HG02763 (cell line): ENCODE results near the gene CALR3.
"Not testable (repeated sequence)": the region's sequence is repeated elsewhere in the genome, so short reads cannot be mapped to it uniquely, and the experiment has no call there.

Source experiments
- ATAC-seq: cut with Tn5 transposase; IDR thresholded peaks from one replicate; pipeline ENCODE4 v1.9.1; 2021; ENCODE audit warnings: mild to moderate bottlenecking, moderate library complexity; ENCODE audit not compliant: unreplicated experiment

CALR3 gene

DNA sequence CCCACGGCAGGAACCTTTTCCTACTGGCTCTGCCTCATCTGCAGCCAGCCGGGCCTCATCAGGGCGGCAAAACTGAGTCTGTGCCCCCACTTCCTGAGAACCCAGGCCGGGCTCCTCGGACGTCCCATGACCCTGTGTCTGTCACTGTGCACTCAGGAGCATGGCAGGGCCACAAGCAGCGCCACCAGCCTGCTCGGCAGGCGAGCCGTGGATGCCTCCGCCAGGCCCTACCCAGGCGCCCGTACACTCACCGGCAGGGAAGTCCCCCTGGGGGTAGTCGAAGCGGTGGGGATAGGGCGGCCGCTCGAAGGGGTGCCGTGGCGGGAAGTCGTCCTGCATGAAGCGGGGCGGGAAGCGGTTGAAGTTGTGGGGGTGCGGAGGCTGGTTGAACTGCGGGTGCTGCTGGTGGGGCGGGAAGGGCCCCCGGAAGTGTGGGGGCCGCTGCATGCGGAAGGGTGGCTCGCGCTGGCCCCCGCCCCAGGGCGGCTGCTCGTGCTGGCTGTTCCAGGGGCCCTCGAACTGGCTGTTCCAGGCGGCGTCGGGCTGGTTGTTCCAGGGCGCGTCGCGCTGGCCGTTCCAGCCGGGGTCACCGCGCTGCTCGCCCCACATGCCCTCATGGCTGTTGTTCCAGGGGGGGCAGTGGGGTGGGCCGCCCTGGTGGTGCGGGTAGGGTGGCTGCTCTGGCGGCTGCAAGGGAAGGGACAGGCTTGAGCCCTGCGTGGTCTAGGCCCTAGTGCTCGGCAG is 29.2 kb upstream of the CALR3 start:
- ATAC-seq = no peak

DNA sequence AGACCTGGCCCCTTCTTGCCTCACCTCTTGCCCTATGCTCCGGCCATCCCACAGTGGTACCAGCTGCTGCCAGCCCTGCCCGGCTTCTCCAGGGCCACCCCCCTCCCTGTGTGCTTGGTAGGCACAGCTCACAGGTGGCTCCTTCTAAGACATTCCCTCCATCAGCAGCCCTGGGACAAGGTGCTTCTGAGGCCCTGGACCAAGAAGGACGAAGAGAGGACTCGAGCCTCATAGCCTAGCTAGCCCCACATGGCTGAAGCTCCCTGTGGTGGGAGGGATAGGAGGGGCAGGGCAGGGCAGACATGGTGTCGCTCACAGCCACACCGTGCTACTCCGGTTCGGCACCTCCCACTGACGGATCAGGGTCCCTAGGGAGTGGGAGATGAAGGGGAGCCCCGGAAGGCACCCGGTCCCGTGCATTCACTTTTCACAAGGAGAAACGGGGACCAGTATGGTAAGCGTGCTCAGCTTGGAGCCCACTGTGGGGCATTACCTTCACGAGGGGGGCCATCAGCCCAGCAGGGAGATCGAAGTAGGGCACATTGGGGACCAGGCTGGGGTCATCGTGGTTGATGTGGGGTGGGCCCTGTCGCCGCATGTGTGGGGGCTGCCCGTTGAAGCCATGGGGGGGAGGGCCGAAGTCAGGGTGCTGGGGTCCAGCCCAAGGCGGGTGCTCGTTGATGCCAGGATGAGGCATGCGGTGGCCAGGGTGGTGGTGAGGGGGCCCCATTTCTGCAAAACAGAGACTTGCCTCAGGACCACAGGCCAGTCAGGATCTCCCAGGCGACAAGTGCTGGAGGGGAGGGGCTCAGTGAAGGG is 26.8 kb upstream of the CALR3 start:
- ATAC-seq = no peak

DNA sequence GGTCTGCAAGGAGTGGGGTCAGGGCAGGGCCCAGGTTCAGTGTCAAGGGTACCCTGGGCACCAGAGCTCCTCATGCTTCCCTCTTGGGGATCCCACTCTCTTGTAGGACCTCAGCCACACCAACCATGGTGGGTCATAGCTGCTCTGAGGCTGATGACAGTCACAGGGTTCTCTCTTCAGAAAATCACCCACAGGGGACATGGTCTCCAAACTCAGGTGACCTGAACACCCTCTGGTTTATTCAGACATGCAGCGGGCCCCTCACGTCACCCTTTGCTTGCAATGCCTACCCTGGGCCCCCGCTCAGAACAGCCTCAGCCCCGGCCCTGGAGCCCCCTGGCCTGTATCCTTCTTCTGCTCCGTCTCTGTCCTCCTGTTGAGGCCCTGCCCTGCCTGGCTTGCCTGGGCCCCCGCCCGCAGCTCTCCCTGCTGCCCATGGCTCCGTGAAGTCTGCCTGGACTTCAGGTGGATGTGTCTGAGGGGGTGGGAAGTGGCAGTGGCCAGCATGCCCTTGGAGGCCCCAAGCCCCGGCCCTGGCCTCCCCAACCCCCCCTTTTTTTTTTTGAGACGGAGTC is 25.8 kb upstream of the CALR3 start:
- no peak for ATAC-seq

DNA sequence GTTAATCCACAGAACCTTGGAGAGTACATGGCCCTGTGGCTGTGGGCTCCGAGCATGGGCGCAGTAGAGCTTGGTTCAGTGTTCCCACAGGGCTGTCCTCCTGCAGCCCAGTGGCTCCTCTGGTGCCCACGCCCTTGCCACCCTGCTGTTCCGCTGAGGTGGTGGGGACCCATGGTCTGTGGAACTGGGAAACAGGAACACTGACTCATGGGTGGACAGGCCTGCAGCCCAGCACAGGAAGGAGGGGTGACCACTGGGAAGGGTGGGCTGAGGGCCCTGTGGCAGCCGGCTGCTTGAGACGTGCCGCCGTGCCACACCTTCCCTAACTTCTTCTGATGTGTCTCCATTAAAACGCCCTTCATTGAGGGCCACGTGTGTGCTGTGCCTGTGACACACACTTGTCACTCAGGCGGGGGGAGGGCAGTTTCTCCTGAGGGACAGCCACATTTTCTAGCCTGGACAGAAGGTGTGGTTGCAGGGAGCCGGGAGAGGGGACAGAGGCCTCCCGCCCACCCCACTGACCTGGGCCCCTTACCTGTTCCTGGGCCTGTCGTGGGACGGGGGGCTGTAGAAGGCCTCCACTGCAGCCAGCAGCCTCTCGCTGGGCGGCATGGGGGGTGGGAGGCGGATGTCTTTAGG is 25.1 kb upstream of the CALR3 start:
- no peak for ATAC-seq

DNA sequence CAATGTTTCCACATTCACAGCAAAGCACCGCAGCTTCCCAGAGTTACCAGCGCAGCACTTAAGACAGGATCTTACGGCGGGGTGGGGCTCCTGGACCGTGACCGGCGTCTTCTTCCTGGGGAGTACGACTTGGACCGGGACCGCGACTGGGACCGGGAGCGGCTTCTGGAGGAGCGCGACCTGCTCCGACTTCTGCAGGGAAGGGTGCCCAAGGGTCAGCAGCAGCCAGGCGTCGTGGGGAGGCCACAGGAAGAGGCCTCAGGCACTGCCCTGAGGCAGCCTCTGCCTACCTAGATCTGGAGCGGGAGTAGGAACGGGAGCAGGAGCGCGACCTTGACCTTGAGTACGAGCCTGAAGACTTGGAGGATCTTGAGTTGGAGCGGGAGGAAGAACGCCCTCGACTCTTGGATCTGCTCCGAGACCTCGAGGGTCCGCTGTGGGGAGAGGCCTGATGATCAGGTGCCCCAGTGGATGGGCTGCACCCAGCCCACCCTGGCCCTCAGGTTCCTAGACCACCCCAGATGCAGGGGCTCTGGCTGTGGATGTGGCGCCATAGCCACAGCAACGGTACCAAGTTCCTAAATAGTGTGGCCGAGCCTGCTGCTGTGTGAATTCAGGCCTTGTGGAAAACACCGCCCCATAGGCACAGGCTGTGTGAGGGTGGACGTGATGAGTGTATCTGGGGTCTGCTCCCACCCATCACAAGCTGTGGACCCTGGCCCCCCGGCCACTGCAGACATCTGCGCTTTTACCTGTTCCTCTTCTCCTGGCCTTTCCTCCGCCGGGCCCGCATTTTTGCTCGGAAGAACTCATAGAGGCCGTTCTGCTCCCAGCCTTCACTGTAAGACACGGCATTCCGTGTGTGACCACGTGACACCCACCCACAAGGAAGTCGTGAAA is 24.4 kb upstream of the CALR3 start:
- ATAC-seq = no peak

DNA sequence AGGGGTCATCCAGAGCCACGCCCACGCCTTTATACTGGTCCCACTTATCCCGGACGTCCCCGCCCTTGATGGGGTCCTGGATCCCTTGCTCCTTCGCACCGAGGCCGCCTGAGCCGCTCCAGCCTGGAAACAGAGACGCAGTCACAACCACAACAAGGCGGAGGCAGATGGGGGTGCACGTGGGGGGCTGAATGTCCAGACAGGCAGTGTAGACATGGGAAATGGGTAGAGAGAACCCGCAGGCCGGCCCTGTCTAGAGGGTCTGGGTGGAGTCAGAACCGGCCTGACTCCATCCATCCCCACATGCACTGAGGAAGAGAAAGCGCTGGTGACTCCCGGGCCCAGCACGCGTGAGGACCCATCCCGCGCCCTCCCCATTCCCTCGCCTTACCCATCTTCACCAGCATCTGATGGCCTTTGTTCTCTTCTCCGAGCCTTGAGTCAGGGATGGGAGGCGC is 23.3 kb upstream of the CALR3 start:
- no peak for ATAC-seq

- no peak for ATAC-seq
Measured at GRCh38 chr19:16518483-16519229, 22.7 kb upstream of the CALR3 start.

DNA sequence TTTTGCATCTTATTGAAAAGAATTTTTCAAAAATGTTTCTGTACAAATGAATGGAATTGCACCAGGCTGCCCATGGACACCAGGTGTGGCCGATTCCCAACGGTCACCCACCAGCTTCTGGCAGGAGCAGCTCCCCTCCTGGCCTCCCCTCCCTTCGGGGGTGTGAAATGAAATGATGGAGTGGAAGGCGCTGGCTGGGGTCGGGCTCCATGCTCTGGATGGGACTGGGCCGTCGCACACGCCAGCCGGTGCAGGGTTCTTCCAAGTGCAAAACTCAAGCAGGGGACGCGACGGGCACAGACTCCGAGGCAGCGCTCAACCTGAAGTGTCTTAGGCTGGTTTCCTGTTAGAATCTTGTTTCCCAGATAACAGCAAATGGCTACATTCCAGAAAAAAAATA is 22.1 kb upstream of the CALR3 start:
- no peak for ATAC-seq

- no peak for ATAC-seq
Measured at GRCh38 chr19:16516923-16517610, 21.1 kb upstream of the CALR3 start.

GRCh38 chr19:16516381-16516780 is 20.4 kb upstream of the CALR3 start:
- ATAC-seq = no peak

DNA sequence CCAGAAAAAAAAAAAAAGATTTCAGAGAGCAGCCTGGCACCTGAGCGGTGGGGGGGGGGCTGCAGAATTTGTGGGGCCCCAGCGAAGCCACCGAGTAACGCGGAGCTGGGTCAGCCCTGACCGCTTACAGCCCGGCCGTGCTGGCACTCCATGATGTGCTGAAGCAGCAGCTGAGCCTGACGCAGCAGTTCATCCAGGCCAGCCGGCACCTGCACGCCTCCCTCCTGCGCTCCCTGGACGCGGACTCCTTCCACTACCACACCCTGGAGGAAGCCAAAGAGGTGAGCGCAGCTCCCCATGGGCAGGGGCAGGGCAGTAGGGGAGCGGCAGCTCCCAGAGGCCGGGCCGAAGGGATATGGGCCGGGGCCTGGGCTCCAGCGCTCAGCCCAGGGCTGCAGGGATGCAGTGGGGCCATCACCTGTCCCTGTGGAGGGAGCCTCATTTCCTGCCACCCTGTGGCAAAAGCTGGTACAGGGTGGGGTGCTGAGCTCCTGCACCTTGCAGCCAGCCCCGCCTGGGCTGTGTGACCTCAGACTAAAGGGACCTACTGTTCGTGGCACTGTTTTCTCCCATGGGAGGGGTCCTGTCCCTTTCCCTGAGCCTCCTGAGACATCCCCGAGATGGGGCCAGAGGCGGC is 18.5 kb upstream of the CALR3 start:
- ATAC-seq = no peak

- ATAC-seq = not testable (repeated sequence)
Measured at GRCh38 chr19:16512611-16513010, 16.6 kb upstream of the CALR3 start.

DNA sequence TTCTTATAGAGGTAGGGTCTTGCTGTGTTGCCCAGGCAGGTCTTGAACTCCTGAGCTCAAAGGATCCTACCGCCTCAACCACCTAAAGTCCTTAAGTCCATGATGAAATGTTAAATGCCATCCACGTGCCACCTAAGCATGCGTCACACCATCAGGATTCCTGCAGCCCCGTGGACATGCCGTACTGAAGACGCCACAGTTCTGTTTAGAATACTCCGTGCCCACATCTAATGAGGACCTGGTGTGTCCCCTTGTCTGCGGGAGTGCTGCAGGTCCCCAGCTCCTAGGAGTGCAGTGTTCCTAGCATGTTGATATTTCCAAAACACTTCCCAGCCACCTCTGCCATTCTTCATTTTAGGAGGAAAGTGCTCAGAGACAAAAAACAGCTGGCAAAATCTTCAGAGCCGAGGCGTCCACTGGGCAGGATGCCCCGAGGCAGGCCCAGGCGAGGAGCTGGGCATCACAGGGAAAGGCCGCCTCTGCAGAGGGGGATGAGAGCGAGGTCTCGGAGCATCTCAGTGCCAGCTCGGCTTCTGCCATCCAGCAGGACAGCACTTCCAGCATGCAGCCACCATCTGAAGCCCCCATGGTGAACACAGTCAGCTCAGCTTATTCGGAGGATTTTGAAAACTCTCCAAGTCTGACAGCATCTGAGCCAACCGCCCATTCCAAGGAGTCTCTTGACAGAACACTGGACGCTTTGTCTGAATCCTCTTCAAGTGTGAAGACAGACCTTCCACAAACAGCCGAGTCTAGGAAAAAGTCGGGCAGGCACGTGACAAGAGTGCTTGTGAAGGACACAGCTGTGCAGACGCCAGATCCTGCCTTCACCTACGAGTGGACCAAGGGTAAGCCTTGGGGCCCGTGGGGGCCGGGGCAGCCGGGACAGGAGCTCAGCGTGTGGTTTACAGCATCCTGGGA is 13.4 kb upstream of the CALR3 start:
- ATAC-seq = no peak

DNA sequence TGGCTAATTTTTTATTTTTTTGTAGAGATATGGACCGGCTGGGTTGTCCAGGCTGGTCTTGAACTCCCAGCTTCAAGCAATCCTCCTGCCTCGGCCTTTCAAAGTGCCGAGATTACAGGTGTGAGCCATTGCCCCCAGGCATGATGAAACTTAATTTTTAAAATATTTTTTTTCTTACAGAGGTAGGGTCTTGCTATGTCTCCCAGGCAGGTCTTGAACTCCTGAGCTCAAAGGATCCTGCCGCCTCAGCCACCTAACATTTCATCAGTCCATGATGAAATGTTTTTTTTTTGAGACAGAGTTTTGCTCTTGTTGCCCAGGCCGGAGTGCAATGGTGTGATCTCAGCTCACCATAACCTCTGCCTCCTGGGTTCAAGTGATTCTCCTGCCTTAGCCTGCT is 12.6 kb upstream of the CALR3 start:
- ATAC-seq = no peak

DNA sequence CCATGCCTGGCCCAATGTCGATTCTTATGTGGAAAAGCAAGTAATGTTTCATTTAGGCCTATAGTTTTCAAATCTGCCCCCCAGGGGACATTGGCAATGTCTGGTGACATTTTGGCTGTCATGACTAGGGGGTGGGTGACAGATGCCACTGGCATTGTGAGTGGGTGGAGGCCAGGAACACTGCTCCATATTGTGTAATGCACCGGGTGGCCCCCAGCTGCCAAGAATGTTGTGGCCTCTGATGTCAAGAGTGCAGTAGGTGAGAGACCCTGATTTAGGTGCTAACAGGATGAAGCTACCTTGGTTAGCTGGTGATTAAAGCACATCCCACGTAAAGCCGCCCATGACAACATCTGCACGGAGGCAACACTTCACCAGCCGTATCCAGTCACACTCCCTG is 11.0 kb upstream of the CALR3 start:
- ATAC-seq = no peak

DNA sequence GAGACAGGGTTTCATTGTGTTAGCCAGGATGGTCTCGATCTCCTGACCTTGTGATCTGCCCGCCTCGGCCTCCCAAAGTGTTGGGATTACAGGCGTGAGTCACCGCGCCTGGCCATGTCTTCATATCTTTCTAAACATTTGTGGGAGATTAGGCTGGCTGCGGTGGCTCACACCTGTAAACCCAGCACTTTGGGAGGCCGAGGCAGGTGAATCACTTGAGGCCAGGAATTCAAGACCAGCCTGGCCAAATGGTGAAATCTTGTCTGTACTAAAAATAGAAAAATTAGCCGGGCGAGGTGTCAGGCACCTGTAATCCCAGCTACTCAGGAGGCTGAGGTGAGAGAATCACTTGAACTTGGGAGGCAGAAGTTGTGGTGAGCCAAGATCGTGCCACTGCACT is 10.2 kb upstream of the CALR3 start:
- not testable (repeated sequence) for ATAC-seq

DNA sequence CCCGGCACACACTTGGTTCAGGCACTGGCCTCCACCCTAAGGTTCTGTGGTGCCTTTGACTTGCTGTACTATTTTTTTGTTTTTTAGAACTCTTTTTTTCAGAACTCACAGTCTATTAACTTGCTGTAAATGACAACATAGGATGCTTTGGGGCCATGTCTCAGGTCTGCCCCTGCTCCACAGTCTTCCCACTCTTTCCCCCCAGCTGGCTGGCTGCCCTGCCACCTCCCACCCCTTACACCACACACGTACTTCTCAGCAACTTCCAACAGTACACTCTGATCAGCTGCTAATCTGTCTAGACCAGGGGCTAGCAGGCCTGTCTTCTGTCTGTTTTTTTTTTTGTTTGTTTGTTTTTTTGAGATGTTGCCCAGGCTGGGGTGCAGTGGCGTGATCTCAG is 8.3 kb upstream of the CALR3 start:
- ATAC-seq = no peak

GRCh38 chr19:16497837-16498236 is 1.9 kb upstream of the CALR3 start:
- no peak for ATAC-seq
